ENCODE measurements around the gene OR10A4.
"Not testable (repeated sequence)": the region's sequence is repeated elsewhere in the genome, so short reads cannot be mapped to it uniquely, and the experiment has no call there.

OR10A4 gene

GRCh38 chr11:6900327-6900999 lies 24.0 kb downstream of the OR10A4 start:
- DNase-seq = no peak

- DNase-seq = not testable (repeated sequence)
Observed at GRCh38 chr11:6904804-6905203, 28.4 kb downstream of the OR10A4 start.

- DNase-seq = no peak
Observed at GRCh38 chr11:6911378-6911777, 35.0 kb downstream of the OR10A4 start.

- no peak for DNase-seq
Observed at GRCh38 chr11:6911948-6912347, 35.5 kb downstream of the OR10A4 start.

- DNase-seq = no peak
Observed at GRCh38 chr11:6919698-6920097, 43.3 kb downstream of the OR10A4 start.

- DNase-seq = no peak
Observed at GRCh38 chr11:6920702-6921101, 44.3 kb downstream of the OR10A4 start, which contains the start of gene OR2D3. Gene OR2D3 (plus strand): TSS chr11:6921002. CDS start chr11:6921002, 0 bp downstream.

- no peak for DNase-seq
Observed at GRCh38 chr11:6925007-6925577, 48.7 kb downstream of the OR10A4 start.

GRCh38 chr11:6925636-6926207 lies 49.3 kb downstream of the OR10A4 start:
- DNase-seq = no peak

GRCh38 chr11:6926208-6927029 lies 50.0 kb downstream of the OR10A4 start, which contains the start of gene ZNF215:
Gene ZNF215 (plus strand): TSS chr11:6926426. CDS start chr11:6932273, 5,847 bp downstream.
- no peak for DNase-seq

- no peak for DNase-seq
Observed at GRCh38 chr11:6927030-6927617, 50.7 kb downstream of the OR10A4 start.
